NB4 (cell line): ENCODE results near the gene IFT81.

Experiments used
- CTCF ChIP-seq: IDR thresholded peaks from one replicate; pipeline ENCODE4 v1.5.1; 2012; ENCODE audit warnings: low read depth, low read length
- MYC ChIP-seq: IDR thresholded peaks from 2 replicates; pipeline ENCODE4 v1.6.1; 2011; ENCODE audit warnings: low read depth, low read length
- POLR2A ChIP-seq: IDR thresholded peaks from 2 replicates; pipeline ENCODE4 v1.6.1; 2011; ENCODE audit warnings: mild to moderate bottlenecking; ENCODE audit not compliant: insufficient read length; ENCODE audit errors: extremely low read depth

GRCh38 chr12:110224379-110225304 lies 100.5 kb downstream of the IFT81 start:
- peak; percentile 34 for TF ChIP-seq CTCF
- no peak for TF ChIP-seq POLR2A
- TF ChIP-seq MYC, result no peak
